Fibroblast of pulmonary artery (primary cell): ENCODE measurements around the gene CLDN14.

Source experiments
- DNase-seq: peaks from one replicate; pipeline ENCODE4 v3.0.0-alpha.2; 2010; ENCODE audit warnings: low read depth
- H3K4me3 ChIP-seq: replicated peaks from 2 replicates; pipeline ENCODE4 v1.5.1; 2011; ENCODE audit warnings: low read depth, mild to moderate bottlenecking, control low read depth, low read length, moderate library complexity
- CTCF ChIP-seq: IDR thresholded peaks from 2 replicates; pipeline ENCODE4 v1.5.1; 2011; ENCODE audit warnings: mild to moderate bottlenecking, control low read depth, low read length, inconsistent platforms; ENCODE audit errors: missing control alignments

CLDN14 gene

DNA sequence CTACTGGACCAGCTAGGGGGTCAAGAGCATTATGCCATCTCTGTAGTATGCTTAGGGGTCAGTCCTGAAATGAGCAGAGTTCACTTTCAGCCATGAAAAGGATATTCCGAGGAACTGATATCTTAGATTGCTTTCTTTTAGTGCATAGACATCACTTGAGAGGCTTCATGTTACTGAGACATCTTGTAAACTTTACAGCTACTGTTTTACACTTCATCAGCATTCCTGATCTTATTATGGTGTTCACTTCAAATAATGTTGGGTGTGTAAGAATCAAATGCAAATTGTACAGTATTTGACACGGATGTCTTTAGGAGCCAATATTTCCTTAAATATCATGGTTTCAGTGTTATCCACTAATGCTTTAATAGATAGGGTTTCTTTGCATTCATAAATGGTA is 22.4 kb upstream of the CLDN14 start:
- no peak overlapping the region for H3K4me3 ChIP-seq
- no peak for DNase-seq
- no peak for TF ChIP-seq CTCF

- no peak for DNase-seq
- TF ChIP-seq CTCF, result no peak
- H3K4me3 ChIP-seq, result no peak overlapping the region
Observed at GRCh38 chr21:36501589-36501892, 21.6 kb upstream of the CLDN14 start.

DNA sequence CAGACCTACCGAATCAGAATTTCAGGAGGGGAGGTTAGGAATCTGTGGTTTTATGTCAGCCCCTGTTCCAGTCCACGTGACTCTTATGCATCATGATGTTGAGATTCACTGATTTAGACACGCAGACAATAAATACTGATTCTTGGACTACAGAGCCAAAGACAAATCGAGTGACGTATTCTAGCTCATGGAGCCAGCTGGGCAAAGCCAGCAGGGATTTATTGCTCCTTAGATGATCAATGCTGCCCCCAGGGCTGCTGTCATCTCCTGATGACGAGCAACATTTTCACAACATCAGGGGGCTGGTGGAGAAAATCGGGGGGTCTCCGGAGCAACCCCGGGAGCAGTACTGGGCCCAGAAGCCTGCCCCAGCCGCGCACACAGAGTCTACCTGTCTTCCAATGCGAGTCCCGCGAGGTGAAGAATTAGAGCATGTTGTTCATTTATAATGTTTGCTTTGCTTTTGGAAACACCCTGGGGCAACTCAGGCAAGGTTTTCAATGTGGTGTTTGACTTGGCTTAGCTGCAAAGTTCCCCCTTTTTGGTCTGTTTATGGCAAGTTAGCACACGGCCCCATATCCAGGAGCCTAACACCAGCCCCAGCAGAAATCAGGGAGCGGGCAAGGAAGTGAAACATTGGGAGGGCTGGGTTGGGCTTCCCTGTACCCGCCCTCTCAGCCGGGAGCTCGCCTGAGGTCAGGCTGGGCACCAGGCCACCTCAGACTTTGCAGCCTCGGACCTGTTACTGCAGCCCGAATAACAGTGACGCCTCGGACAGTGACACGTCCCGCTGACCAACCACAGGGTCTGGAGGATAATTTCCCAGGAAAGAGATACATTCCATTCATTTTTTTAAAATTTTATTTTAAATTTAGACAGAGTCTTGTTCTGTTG is 19.9 kb upstream of the CLDN14 start:
- TF ChIP-seq CTCF, result no peak
- no peak overlapping the region for H3K4me3 ChIP-seq
- DNase-seq, result peak; percentile 45

GRCh38 chr21:36494557-36494956 is 14.6 kb upstream of the CLDN14 start:
- no peak overlapping the region for H3K4me3 ChIP-seq
- no peak for DNase-seq
- TF ChIP-seq CTCF, result no peak

DNA sequence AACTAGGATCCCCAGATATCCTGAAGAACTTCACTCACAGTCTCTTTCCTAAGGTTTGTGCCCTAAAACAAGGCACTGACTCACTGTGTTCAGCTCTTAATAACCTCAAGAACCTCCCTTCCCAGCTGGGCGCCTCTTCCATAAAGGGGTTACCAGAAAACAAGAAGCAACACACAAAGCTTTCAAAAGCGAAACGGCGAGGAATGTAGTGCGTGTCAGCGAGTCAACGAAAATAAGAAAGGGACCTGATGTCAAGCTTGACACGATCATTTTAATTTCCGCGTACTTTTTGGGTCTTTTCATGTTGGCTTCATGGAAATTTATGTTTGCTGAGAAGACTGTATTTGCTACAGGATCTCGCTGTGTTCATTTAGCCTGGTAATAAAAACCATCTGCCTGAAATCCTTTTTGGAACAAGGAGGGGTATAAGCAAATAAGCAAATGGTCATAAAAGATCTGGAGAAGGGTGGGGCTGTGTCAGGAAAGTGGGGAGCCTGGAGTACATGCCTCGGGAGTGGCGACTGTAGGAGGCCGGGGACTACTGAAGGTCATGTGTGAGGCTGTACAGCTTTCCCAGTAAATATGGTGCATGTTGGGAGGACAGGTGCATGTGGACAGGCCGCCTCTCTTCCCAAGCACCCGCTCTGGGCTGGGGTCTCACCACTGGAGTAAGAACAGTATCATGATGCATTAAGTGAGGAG is 11.4 kb upstream of the CLDN14 start:
- TF ChIP-seq CTCF, result no peak
- H3K4me3 ChIP-seq, result no peak overlapping the region
- DNase-seq, result no peak

DNA sequence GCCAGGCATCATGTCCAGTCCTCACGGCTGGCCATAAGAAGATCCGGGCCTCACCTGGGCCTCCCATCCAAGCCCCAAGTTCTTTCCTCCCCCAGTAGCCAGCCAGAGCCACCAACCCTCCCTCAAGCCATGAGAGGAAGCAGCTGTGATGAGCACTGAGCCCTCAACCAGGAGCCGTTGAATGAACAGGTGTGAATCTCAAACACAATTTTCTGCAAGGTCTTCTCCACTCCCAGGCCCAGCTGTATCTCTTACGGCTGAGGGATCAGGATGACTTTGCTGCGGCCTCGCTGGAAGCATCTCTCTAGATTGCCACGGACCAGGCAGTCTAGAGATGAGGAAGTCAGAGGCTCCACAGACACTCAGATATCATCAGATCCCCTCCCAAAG is 9.8 kb upstream of the CLDN14 start:
- TF ChIP-seq CTCF, result no peak
- H3K4me3 ChIP-seq, result no peak overlapping the region
- no peak for DNase-seq
